Measurements from ENCODE around the gene GFY.

DNA sequence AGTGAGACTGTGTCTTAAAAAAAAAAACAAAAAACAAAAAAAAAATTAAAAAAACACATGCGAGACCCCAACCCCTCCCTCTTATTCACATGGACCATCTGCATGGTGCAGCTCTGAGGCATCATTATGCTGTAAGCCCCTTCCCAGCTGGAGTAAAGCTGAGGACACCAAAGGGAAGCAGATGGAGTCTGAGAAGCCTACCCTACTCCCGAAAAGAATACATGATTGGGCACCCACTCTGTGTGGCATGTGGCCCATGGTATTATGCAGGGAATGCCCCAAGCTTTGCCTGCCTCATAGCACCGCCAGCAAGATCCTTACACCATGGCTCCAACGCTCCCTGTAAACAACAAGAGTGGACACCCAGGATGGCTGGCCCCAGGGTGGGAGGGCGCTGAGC lies 6.7 kb upstream of the GFY start:
- no peak for TF ChIP-seq CTCF (IDR thresholded peaks at IDR 0.05; ENCODE audit: low read length)
- no peak for TF ChIP-seq EZH2 (IDR thresholded peaks at IDR 0.05; ENCODE audit: borderline replicate concordance, low read length)
